IMR-90 (cell line): ENCODE measurements around the gene BCAS3. TPM values are rescaled to one million over a fixed set of nuclear protein-coding genes. Genes with fewer than 3 reads are reported as not detected.
A peak's percentile ranks its signal among the peaks of the same experiment; 100 is the strongest.

ENCODE experiments used
- ATAC-seq: fragments of 200-7000 bp; cut with Tn5 transposase; 2 replicates; pipeline ENCODE4 v1.9.1; 2020; ENCODE audit warnings: low read depth, mild to moderate bottlenecking, moderate library complexity
- BruUV-seq: library from RNA; stranded (reverse); fragments of 400-500 nt; replicated peaks from 2 replicates; lab custom pipeline; 2021; lab: Mats Ljungman, UMichigan
- CTCF ChIA-PET: fragments of 300-600 bp; formaldehyde crosslinking; extraction: SDS; loops from one replicate; lab custom pipeline; 2021; ENCODE audit warnings: antibody characterized with exemption; lab: Yijun Ruan, JAX
- POLR2A ChIA-PET: fragments of 300-600 bp; sonication (Branson Sonifier 250); formaldehyde crosslinking; loops from one replicate; lab custom pipeline; 2022; ENCODE audit warnings: antibody characterized with exemption; ENCODE audit not compliant: unreplicated experiment; lab: Charles Lee
- DNase-seq: peaks from one replicate; pipeline ENCODE4 v3.0.0; 2013
- H2AFZ ChIP-seq: replicated peaks from 2 replicates; pipeline ENCODE3; 2013; ENCODE audit warnings: low read length, mild to moderate bottlenecking; ENCODE audit not compliant: poor library complexity
- H2AK5ac ChIP-seq: 2 replicates; pipeline ENCODE4 v1.6.1; 2013; ENCODE audit warnings: low read depth, low read length, inconsistent platforms
- H2AK9ac ChIP-seq: replicated peaks from 2 replicates; pipeline ENCODE3; 2013; ENCODE audit warnings: mild to moderate bottlenecking, low read depth, low read length, moderate library complexity; ENCODE audit not compliant: poor library complexity
- H2BK120ac ChIP-seq: 2 replicates; pipeline ENCODE4 v1.6.1; 2013; ENCODE audit warnings: low read depth, low read length, inconsistent platforms
- H2BK15ac ChIP-seq: 3 replicates; pipeline ENCODE4 v1.6.1; 2013; ENCODE audit warnings: low read depth, low read length, inconsistent platforms
- H2BK20ac ChIP-seq: 2 replicates; pipeline ENCODE4 v1.6.1; 2013; ENCODE audit warnings: low read depth, mild to moderate bottlenecking, inconsistent platforms, low read length, moderate library complexity
- H2BK5ac ChIP-seq: 2 replicates; pipeline ENCODE4 v1.6.1; 2013; ENCODE audit warnings: mild to moderate bottlenecking, low read depth, low read length, inconsistent platforms; ENCODE audit not compliant: poor library complexity, severe bottlenecking
- H3K14ac ChIP-seq: replicated peaks from 2 replicates; pipeline ENCODE4 v1.6.1; 2013; ENCODE audit warnings: low read depth, low read length, inconsistent platforms
- H3K18ac ChIP-seq: 2 replicates; pipeline ENCODE4 v1.6.1; 2013; ENCODE audit warnings: low read depth, low read length, control low read depth
- H3K23ac ChIP-seq: 2 replicates; pipeline ENCODE4 v1.6.1; 2013; ENCODE audit warnings: low read depth, low read length, inconsistent platforms
- H3K27ac ChIP-seq: 2 replicates; pipeline ENCODE4 v1.5.1; 2013; ENCODE audit warnings: mild to moderate bottlenecking, control low read depth, low read length; ENCODE audit not compliant: insufficient read depth
- H3K27me3 ChIP-seq: 2 replicates; pipeline ENCODE4 v1.6.1; 2013; ENCODE audit warnings: low read length; ENCODE audit not compliant: control insufficient read depth, insufficient read depth
- H3K36me3 ChIP-seq: 2 replicates; pipeline ENCODE4 v1.6.1; 2013; ENCODE audit warnings: low read length, mixed read lengths; ENCODE audit not compliant: control insufficient read depth, insufficient read depth
- H3K4ac ChIP-seq: 2 replicates; pipeline ENCODE4 v1.6.1; 2013; ENCODE audit warnings: low read depth, low read length, inconsistent platforms
- H3K4me1 ChIP-seq: 2 replicates; pipeline ENCODE4 v1.6.1; 2013; ENCODE audit warnings: low read length, mixed read lengths; ENCODE audit not compliant: control insufficient read depth, insufficient read depth
- H3K4me2 ChIP-seq: 2 replicates; pipeline ENCODE4 v1.6.1; 2013; ENCODE audit warnings: low read depth, mild to moderate bottlenecking, control low read depth, low read length, moderate library complexity
- H3K4me3 ChIP-seq: 2 replicates; pipeline ENCODE4 v1.5.1; 2013; ENCODE audit warnings: low read depth, mild to moderate bottlenecking, control low read depth, low read length, moderate library complexity; ENCODE audit not compliant: insufficient read depth
- H3K56ac ChIP-seq: 2 replicates; pipeline ENCODE4 v1.6.1; 2013; ENCODE audit warnings: low read length, inconsistent platforms; ENCODE audit not compliant: insufficient read depth; ENCODE audit errors: extremely low read depth
- H3K79me1 ChIP-seq, 2 experiments: 2 replicates each; pipeline ENCODE4 v1.6.1; 2013; ENCODE audit warnings: low read length in 2 of 2, inconsistent platforms in 1 of 2, low read depth in 1 of 2
- H3K9ac ChIP-seq: 2 replicates; pipeline ENCODE4 v1.6.1; 2013; ENCODE audit warnings: low read depth, low read length, control low read depth
- H3K9me1 ChIP-seq: 2 replicates; pipeline ENCODE4 v1.6.1; 2013; ENCODE audit warnings: low read length, inconsistent platforms; ENCODE audit not compliant: insufficient read depth
- H3K9me3 ChIP-seq: 2 replicates; pipeline ENCODE4 v1.6.1; 2013; ENCODE audit warnings: low read length; ENCODE audit not compliant: control insufficient read depth, insufficient read depth
- H4K20me1 ChIP-seq: 2 replicates; pipeline ENCODE4 v1.6.1; 2013; ENCODE audit warnings: low read length, inconsistent platforms; ENCODE audit not compliant: insufficient read depth
- H4K5ac ChIP-seq: 2 replicates; pipeline ENCODE4 v1.6.1; 2013; ENCODE audit warnings: mild to moderate bottlenecking, low read depth, low read length, control low read depth
- H4K8ac ChIP-seq, 2 experiments: 2 replicates each; pipeline ENCODE4 v1.6.1; 2013; ENCODE audit warnings: low read depth in 2 of 2, low read length in 2 of 2, control low read depth in 1 of 2, inconsistent platforms in 1 of 2
- H4K91ac ChIP-seq: 2 replicates; pipeline ENCODE4 v1.6.1; 2013; ENCODE audit warnings: low read depth, low read length, inconsistent platforms; ENCODE audit not compliant: insufficient read depth
- BHLHE40 ChIP-seq: fragments of 150-350 bp; IDR thresholded peaks from 2 replicates; pipeline ENCODE4 v1.6.1; 2016; ENCODE audit warnings: mild to moderate bottlenecking, low read depth, low read length
- CEBPB ChIP-seq: IDR thresholded peaks from 2 replicates; pipeline ENCODE4 v1.6.1; 2012; ENCODE audit warnings: low read depth, low read length, improper control_type of control experiment
- FOS ChIP-seq: fragments of 150-350 bp; IDR thresholded peaks from 2 replicates; pipeline ENCODE4 v1.6.1; 2016; ENCODE audit warnings: low read depth, low read length
- MXI1 ChIP-seq: IDR thresholded peaks from 2 replicates; pipeline ENCODE4 v1.6.1; 2012; ENCODE audit warnings: low read depth, mild to moderate bottlenecking, low read length, moderate library complexity, borderline replicate concordance
- SMC3 ChIP-seq: fragments of 150-350 bp; IDR thresholded peaks from 2 replicates; pipeline ENCODE4 v1.6.1; 2016; ENCODE audit warnings: low read depth, mild to moderate bottlenecking, antibody characterized with exemption, low read length, moderate library complexity
- WGBS, 2 experiments: methylation state at CpG; one replicate each; pipeline versions ENCODE4 v1.1.5 to v1.1.7; 2013; ENCODE audit warnings: missing lambda C conversion rate in 2 of 2; ENCODE audit not compliant: insufficient read length in 1 of 2; ENCODE audit errors: extremely low coverage in 2 of 2; 5-methylcytosine and 5-hydroxymethylcytosine counted together
- dilution Hi-C: fragments of 300-500 bp; cut with HindIII; formaldehyde crosslinking; loops from one replicate; pipeline ENCODE4 v1.14.3; 2018; ENCODE audit warnings: low sequenced_read_pairs; ENCODE audit not compliant: unreplicated experiment
- in situ Hi-C: fragments of 300-500 bp; cut with MboI; formaldehyde crosslinking; loops from 3 replicates; pipeline ENCODE4 v1.14.3; 2019; ENCODE audit warnings: low sequenced_read_pairs, inconsistent platforms, mixed read lengths
- intact Hi-C: fragments of 100-400 bp; cut with micrococcal nuclease; formaldehyde crosslinking; loops from 2 replicates; pipeline ENCODE4 v1.10.0; 2022
- polyA plus RNA-seq, 3 experiments: library from polyadenylated mRNA; depleted of rRNA; stranded (reverse); fragments of >200 nt; gene quantifications; 2 replicates each; pipeline ENCODE4 v1.2.3, GENCODE V29; 2012; ENCODE audit warnings: low replicate concordance in 1 of 3
- total RNA-seq: library from RNA; depleted of rRNA; stranded (reverse); fragments of >200 nt; gene quantifications from 2 replicates; pipeline ENCODE4 v1.2.3, GENCODE V29; 2012
- TF ChIP-seq, protein P1 (sequence below): fragments of 150-350 bp; IDR thresholded peaks from 2 replicates; pipeline ENCODE4 v1.6.1; 2017; ENCODE audit warnings: mild to moderate bottlenecking, antibody characterized with exemption, low read length, low read depth
- TF ChIP-seq, protein P2 (sequence below): conservative IDR thresholded peaks from 2 replicates; pipeline ENCODE4 v1.5.1; 2012; ENCODE audit warnings: mild to moderate bottlenecking, low read depth, low read length, improper control_type of control experiment

BCAS3 gene
- total and polyA plus RNA-seq, 2 of the 4 experiments (the other 2 are of a cell fraction): 6.3 to 27.1 TPM

DNA sequence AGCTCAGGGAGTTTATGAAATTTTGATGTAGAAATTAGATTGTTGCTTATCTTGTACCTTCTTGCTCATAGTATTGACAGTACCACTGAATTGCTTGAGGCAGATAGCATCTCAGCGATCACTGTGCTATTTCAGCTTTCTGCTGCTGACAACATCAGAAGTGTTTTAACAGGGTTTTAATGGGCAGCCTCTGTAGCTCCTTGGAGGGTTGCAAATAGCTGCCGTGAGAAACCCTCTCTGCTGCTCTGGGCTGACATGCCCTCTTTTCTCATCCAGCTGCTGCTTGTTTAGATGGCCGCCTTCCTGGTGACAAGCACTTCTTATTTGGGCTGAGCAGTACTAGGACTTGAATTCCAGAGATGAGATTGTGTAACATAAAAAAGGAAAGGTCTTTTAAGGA is 541.8 kb downstream of the BCAS3 start:
- POLR2A ChIA-PET: interaction anchor here (0.6 to 2.2 kb wide), 7 partner anchors 11 to 180 kb away, joined by 3 to 30 read pairs (median 6); partner anchors contain the start of gene TBX2
- H3K18ac ChIP-seq: peak overlapping the region; percentile 93
- H2BK5ac ChIP-seq: peak overlapping the region; percentile 95
- peak overlapping the region; percentile 90 for H3K27ac ChIP-seq
- peak overlapping the region; percentile 81 for H3K14ac ChIP-seq
- no peaks in the 10 kb centered on the region for H3K9me3 ChIP-seq
- in situ Hi-C loops (no loop called here), intact Hi-C loops (no loop called here), dilution Hi-C loops (no loop called here)
- peaks cover 13% of the 10 kb centered on the region for H3K9me1 ChIP-seq
- peak overlapping the region; percentile 96 for H2BK120ac ChIP-seq
- peaks cover 27% of the 10 kb centered on the region for H3K4me1 ChIP-seq
- BruUV-seq: no TSS peak
- peak overlapping the region; percentile 88 for H4K5ac ChIP-seq
- peak overlapping the region; percentile 75 to 91 for H4K8ac ChIP-seq
- H3K79me1 ChIP-seq: peaks cover 0 to 15% of the 10 kb centered on the region in 2 experiments; a peak in 2 of 4 replicates
- H2BK20ac ChIP-seq: peak overlapping the region; percentile 98
- peak overlapping the region; percentile 75 for H2AFZ ChIP-seq
- ATAC-seq: peak; percentile 74
- TF ChIP-seq, protein P1, sequence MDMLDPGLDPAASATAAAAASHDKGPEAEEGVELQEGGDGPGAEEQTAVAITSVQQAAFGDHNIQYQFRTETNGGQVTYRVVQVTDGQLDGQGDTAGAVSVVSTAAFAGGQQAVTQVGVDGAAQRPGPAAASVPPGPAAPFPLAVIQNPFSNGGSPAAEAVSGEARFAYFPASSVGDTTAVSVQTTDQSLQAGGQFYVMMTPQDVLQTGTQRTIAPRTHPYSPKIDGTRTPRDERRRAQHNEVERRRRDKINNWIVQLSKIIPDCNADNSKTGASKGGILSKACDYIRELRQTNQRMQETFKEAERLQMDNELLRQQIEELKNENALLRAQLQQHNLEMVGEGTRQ: no peak
- TF ChIP-seq CEBPB (peak; percentile 70), BHLHE40 (no peak), FOS (no peak), SMC3 (0 out of 2 replicates have a peak, but pooled peaks have one; percentile 4), MXI1 (no peak)
- TF ChIP-seq, protein P2, sequence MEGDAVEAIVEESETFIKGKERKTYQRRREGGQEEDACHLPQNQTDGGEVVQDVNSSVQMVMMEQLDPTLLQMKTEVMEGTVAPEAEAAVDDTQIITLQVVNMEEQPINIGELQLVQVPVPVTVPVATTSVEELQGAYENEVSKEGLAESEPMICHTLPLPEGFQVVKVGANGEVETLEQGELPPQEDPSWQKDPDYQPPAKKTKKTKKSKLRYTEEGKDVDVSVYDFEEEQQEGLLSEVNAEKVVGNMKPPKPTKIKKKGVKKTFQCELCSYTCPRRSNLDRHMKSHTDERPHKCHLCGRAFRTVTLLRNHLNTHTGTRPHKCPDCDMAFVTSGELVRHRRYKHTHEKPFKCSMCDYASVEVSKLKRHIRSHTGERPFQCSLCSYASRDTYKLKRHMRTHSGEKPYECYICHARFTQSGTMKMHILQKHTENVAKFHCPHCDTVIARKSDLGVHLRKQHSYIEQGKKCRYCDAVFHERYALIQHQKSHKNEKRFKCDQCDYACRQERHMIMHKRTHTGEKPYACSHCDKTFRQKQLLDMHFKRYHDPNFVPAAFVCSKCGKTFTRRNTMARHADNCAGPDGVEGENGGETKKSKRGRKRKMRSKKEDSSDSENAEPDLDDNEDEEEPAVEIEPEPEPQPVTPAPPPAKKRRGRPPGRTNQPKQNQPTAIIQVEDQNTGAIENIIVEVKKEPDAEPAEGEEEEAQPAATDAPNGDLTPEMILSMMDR: no peak
- peak overlapping the region; percentile 87 for H3K56ac ChIP-seq
- H4K91ac ChIP-seq: peak overlapping the region; percentile 90
- CTCF ChIA-PET: interaction anchor here (1.2 kb wide), 1 partner anchor 107 kb away, joined by 3 read pairs; no protein-coding TSS in a partner anchor
- no peaks in the 10 kb centered on the region for H3K36me3 ChIP-seq
- H3K27me3 ChIP-seq: no peaks in the 10 kb centered on the region
- H3K9ac ChIP-seq: peak overlapping the region; percentile 4
- no peak overlapping the region for H3K4me3 ChIP-seq
- DNase-seq: peak; percentile 77
- H3K4ac ChIP-seq: peak overlapping the region; percentile 87
- H2AK9ac ChIP-seq: peak overlapping the region; percentile 70
- H2AK5ac ChIP-seq: peak overlapping the region; percentile 86
- peak overlapping the region; percentile 7; the same call in 1 of the 2 replicates for H3K4me2 ChIP-seq
- WGBS, 2 experiments: 42% methylated on average over 2 of the region's 3 CpGs; no CpG with 5 or more reads in 1 of the 2 experiments
- H2BK15ac ChIP-seq: peak overlapping the region; percentile 77
- no peaks in the 10 kb centered on the region for H4K20me1 ChIP-seq
- H3K23ac ChIP-seq: peak overlapping the region; percentile 43
